Activated T-helper 17 cell treated with anti-CD3 and anti-CD28 coated beads, Interleukin-2, amount 50 U/mL, for 72 hours (primary cell): ENCODE data around the gene SMIM10L2A. TPM values are rescaled to one million over a fixed set of nuclear protein-coding genes. Genes with fewer than 3 reads are reported as not detected.

ENCODE experiments used
- ATAC-seq: fragments of 150-1000 bp; cut with Tn5 transposase; replicated peaks from 2 replicates; pipeline ENCODE4 v1.10.0; 2021; ENCODE audit warnings: mild to moderate bottlenecking, moderate library complexity
- H3K27ac Mint-ChIP-seq: one replicate; pipeline ENCODE4 v1.8.0; 2022; ENCODE audit warnings: mixed read lengths
- H3K27me3 Mint-ChIP-seq: one replicate; pipeline ENCODE4 v1.8.0; 2022; ENCODE audit warnings: mixed read lengths
- H3K36me3 Mint-ChIP-seq: one replicate; pipeline ENCODE4 v1.8.0; 2022; ENCODE audit warnings: low read depth, mild to moderate bottlenecking, mixed read lengths
- H3K4me1 Mint-ChIP-seq: one replicate; pipeline ENCODE4 v1.8.0; 2022; ENCODE audit warnings: mixed read lengths
- H3K4me3 Mint-ChIP-seq: one replicate; pipeline ENCODE4 v1.8.0; 2022; ENCODE audit warnings: mild to moderate bottlenecking, mixed read lengths
- H3K9me3 Mint-ChIP-seq: one replicate; pipeline ENCODE4 v1.8.0; 2022; ENCODE audit warnings: mixed read lengths
- total RNA-seq, 2 donors: library from RNA; stranded (reverse); gene quantifications; one replicate each; pipeline ENCODE4 v1.2.3, GENCODE V29; 2022

The SMIM10L2A gene
- total RNA-seq: under 1 TPM; 0.06 to 0.82 TPM

DNA sequence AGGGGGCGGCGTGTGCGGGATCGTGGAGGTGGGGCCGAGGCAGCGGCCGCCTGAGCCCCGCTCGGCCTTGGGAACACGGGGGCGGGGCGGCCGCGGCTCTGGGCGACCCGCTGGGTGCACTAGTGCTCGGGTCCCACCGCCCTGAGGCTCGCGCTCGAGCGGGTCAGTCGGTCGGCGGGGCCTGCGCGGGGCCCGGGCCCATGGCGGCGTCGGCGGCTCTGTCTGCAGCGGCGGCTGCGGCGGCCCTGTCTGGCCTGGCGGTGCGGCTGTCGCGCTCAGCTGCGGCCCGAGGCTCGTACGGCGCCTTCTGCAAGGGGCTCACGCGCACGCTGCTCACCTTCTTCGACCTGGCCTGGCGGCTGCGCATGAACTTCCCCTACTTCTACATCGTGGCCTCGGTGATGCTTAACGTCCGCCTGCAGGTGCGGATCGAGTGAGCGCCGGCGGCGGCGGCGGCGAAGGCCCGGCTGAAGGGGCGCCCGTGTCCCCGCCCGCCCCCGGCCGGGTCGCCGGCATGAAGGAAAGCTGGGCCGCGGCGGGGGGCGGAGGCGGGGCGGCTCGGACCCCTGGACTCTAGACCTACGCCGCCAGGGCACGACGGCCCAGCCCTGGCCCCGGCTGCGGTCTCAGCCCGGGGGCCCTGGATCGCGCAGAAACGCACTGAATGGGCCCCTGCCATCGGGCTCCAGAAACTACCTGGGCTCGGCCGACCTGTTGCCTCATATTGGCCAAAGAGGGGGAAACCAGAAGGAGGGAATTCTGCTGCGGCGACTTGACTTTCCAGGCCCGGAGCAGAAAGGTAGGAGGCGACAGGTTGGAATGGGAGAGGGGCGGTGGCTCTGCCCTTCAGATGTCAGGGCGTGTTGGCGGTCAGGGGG, at the start of gene SMIM10L2A:
Gene SMIM10L2A, plus strand, starts transcription at position 13 of the 878 bp plus-strand sequence. Its CDS starts 188 bp downstream, at position 201.
- Mint-ChIP-seq H3K4me1 (peaks cover 3% of the 10 kb centered on the region), H3K27ac (no peak within 1 kb of the TSS), H3K4me3 (peak within 1 kb of the TSS; percentile 72), H3K36me3 (no peaks in the 10 kb centered on the region), H3K27me3 (no peaks in the 10 kb centered on the region), H3K9me3 (no peaks in the 10 kb centered on the region)
- peak; percentile 73 for ATAC-seq

DNA sequence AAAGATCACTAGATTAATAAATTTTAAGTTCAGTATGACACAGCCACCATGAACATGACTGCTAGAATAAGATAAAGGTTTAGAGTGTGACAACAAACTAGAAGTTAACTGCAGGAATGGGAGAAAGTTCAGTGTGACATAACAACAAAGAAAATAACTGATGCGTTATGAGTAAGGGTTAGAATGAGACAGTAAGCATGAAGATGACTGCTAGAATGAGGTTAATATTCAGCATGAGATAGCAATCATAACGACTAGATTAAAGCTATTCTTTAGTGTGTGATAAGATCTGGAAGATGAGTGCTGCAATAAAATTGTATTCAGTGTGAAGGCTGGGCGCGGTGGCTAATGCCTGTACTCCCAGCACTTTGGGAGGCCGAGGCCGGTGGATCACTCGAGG, 48.4 kb upstream of the SMIM10L2A start:
- no peaks in the 10 kb centered on the region for H3K9me3 Mint-ChIP-seq
- no peak for ATAC-seq
- H3K4me1 Mint-ChIP-seq: no peaks in the 10 kb centered on the region
- no peaks in the 10 kb centered on the region for H3K27me3 Mint-ChIP-seq
- H3K36me3 Mint-ChIP-seq: no peaks in the 10 kb centered on the region
- H3K27ac Mint-ChIP-seq: no peak overlapping the region
- H3K4me3 Mint-ChIP-seq: no peak overlapping the region

DNA sequence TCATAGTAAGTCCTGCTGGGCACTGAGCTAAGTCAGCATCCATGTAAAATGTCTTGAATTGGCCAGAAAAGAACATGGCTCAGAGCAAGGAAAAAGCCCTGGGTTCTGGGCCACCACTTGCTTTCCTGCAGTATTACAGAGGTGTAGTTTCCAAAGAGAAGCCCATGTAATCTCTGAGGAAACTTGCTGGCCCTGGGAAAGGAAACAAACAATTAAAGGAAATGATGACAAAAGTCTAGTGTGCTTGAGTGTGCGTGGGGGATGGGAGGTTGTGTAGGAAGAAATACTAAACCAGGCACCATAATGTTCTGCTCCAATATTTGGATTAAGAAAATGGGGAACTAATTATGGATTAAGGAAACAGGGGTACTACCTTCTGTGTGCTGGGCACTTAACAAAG, 39.5 kb upstream of the SMIM10L2A start:
- H3K4me1 Mint-ChIP-seq: peaks cover 22% of the 10 kb centered on the region
- ATAC-seq: no peak
- no peaks in the 10 kb centered on the region for H3K36me3 Mint-ChIP-seq
- no peak overlapping the region for H3K27ac Mint-ChIP-seq
- H3K9me3 Mint-ChIP-seq: no peaks in the 10 kb centered on the region
- H3K27me3 Mint-ChIP-seq: no peaks in the 10 kb centered on the region
- H3K4me3 Mint-ChIP-seq: peak overlapping the region; percentile 73

DNA sequence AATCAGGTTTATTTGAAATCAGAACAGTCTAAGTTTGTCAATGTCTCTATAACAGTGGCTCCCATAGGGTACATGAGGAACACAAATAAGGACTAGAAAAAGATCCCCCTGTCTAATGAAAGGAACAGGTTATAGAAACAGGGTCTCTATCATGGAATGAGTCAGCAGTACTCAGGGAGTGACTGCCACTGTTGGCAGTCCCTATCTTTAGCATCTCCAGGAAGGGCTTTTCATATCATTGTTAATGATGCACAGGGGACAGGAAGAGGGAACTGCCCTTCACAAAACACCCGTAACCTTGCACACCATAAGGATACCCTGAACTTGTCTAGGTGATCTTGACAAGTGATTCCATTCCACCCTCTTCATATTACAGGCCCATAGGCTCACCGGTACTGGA, 38.5 kb upstream of the SMIM10L2A start:
- H3K36me3 Mint-ChIP-seq: no peaks in the 10 kb centered on the region
- ATAC-seq: peak; percentile 17
- H3K4me3 Mint-ChIP-seq: peak overlapping the region; percentile 73

DNA sequence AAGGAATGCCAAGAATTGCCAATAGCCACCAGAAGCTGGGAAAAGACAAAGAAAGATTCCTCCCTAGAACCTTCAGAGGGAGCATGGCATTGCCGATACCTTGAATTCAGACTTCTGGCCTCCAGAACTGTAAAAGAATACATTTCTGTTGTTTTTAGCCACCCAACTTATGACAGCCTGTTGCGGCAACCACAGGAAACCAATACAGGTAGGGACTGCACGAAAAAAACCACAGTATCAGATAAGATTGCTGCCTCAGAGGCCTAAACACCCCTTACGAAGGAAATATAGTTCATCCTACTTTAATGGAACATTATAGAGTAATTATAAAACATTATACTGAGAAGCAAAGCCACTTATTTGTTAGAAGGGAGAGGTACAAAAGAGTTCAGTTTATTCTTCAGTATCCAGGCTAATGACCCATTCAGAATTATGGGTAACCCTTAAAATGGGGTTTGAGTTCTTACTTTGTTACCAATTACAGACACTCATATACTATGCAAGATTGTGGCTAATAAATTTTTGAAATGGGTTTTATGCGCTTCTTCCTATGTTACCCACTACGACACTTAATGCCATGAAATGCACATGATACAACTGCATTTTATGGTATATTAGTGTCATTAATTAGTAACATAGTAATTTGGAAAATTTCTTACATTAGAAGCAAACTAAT, 37.4 kb upstream of the SMIM10L2A start:
- peak overlapping the region; percentile 73 for H3K4me3 Mint-ChIP-seq
- ATAC-seq: peak; percentile 92
- H3K27ac Mint-ChIP-seq: peak overlapping the region; percentile 61
- no peaks in the 10 kb centered on the region for H3K36me3 Mint-ChIP-seq
- no peaks in the 10 kb centered on the region for H3K9me3 Mint-ChIP-seq
- H3K27me3 Mint-ChIP-seq: no peaks in the 10 kb centered on the region
- peaks cover 22% of the 10 kb centered on the region for H3K4me1 Mint-ChIP-seq

More for the DNA sequence above, 38.5 kb upstream of the SMIM10L2A start:
- Mint-ChIP-seq H3K9me3 (no peaks in the 10 kb centered on the region), H3K4me1 (peaks cover 22% of the 10 kb centered on the region), H3K27ac (no peak overlapping the region), H3K27me3 (no peaks in the 10 kb centered on the region)

DNA sequence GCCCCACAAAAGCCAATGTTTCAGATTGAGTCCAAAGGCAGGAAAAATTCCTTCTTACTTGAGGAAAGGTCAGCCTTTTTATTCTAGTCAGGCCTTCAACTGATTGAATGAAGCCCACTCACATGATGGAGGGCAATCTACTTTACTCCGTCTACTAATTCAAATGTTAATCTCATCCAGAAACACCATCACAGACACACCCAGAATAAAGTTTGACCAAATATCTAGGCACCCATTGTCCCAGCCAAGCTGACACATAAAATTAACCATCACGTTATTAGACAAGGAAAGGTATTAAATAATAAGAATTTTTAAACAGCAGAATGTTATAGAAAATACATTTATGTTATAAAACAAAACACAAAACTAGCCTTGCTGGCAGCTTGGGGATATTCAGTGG, 32.9 kb upstream of the SMIM10L2A start:
- ATAC-seq: no peak
- no peak overlapping the region for H3K4me3 Mint-ChIP-seq
- no peak overlapping the region for H3K27ac Mint-ChIP-seq
- H3K36me3 Mint-ChIP-seq: no peaks in the 10 kb centered on the region
- H3K4me1 Mint-ChIP-seq: peaks cover 11% of the 10 kb centered on the region
- H3K27me3 Mint-ChIP-seq: no peaks in the 10 kb centered on the region
- H3K9me3 Mint-ChIP-seq: no peaks in the 10 kb centered on the region

DNA sequence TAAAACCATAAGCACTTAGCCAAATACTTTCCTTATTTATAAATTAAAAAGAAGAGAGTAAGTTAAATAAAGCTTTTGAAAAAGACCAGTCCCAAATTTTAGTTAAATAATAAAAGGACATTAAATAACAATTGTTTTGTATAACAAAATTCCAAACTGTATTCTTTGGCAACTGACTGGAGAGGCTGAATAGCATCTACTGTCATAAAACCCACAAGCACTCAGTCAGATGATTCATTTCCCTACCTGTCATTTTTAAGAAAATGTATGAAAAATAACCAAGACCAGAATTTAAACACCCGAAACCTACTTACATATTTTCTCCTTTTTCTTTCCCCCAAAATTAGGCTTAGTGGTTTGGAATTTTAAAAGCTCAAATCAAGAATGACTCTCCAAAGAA, 32.5 kb upstream of the SMIM10L2A start:
- peaks cover 8% of the 10 kb centered on the region for H3K4me1 Mint-ChIP-seq
- H3K27ac Mint-ChIP-seq: peak overlapping the region; percentile 42
- H3K9me3 Mint-ChIP-seq: no peaks in the 10 kb centered on the region
- ATAC-seq: peak; percentile 80
- no peaks in the 10 kb centered on the region for H3K27me3 Mint-ChIP-seq
- peak overlapping the region; percentile 45 for H3K4me3 Mint-ChIP-seq
- H3K36me3 Mint-ChIP-seq: no peaks in the 10 kb centered on the region

DNA sequence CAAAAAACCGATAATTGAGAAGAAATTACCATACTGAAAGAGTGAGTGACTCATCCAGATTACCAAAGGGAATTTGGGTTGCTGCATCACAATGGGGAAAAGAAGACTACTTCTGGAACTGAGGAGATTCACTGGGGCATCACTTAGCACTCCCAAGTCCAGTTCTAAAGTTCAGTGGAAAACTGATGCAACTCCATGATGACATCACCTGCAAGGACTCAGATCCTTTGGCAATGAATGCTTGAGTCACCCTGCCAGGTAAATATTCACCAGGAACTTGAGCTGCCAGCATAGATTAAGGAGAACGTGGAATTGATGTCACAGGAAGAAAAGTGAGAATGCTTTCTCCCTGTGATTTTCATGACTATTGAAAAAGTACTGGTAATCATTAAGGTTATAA, 32.0 kb upstream of the SMIM10L2A start:
- Mint-ChIP-seq H3K4me3 (peak overlapping the region; percentile 45), H3K36me3 (no peaks in the 10 kb centered on the region), H3K9me3 (no peaks in the 10 kb centered on the region), H3K27me3 (no peaks in the 10 kb centered on the region), H3K4me1 (peaks cover 8% of the 10 kb centered on the region), H3K27ac (peak overlapping the region; percentile 42)
- peak; percentile 80 for ATAC-seq

DNA sequence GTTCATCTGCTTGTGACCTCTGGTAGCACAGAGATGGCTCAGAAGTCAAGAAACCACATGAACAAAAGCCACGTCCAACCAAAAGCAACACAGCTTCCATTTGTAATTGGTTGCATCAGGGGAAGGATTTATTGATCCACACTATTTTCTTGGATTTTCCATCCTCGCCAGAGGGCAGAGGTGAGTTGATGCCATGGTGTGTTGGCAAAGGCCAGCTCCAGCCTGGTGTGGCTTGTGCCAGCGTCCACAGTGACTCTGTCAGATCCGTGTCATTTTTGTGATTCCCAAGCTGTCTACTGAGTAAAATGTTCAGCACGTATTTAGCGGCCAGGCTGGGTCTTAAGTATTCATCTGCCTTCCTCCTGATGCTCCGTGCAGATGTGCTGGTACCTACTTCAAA, 30.0 kb upstream of the SMIM10L2A start:
- no peaks in the 10 kb centered on the region for H3K27me3 Mint-ChIP-seq
- peaks cover 8% of the 10 kb centered on the region for H3K4me1 Mint-ChIP-seq
- ATAC-seq: no peak

DNA sequence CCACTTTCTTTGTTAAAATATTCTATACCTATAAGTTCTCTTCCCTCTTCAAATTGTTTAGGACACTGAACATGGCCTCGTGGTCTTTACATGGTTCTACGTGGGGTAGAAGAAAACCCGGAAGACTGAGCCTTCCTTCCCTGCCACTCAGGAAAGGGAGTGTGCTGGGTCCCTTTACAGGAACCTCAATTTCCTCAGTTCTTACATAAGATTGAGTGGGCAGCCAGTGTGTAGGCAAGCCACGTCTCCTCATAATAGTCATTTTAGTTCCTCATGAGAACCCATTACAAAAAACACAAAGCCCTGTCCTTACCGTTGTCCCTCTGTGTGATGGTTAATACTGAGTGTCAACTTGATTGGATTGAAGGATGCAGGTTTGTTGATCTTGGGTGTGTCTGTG, 28.7 kb upstream of the SMIM10L2A start:
- Mint-ChIP-seq H3K27me3 (no peaks in the 10 kb centered on the region), H3K9me3 (no peaks in the 10 kb centered on the region), H3K4me1 (peaks cover 8% of the 10 kb centered on the region), H3K27ac (no peak overlapping the region), H3K4me3 (no peak overlapping the region), H3K36me3 (no peaks in the 10 kb centered on the region)
- no peak for ATAC-seq

More for the DNA sequence above, 30.0 kb upstream of the SMIM10L2A start:
- Mint-ChIP-seq H3K36me3 (no peaks in the 10 kb centered on the region), H3K4me3 (no peak overlapping the region), H3K27ac (no peak overlapping the region), H3K9me3 (no peaks in the 10 kb centered on the region)

DNA sequence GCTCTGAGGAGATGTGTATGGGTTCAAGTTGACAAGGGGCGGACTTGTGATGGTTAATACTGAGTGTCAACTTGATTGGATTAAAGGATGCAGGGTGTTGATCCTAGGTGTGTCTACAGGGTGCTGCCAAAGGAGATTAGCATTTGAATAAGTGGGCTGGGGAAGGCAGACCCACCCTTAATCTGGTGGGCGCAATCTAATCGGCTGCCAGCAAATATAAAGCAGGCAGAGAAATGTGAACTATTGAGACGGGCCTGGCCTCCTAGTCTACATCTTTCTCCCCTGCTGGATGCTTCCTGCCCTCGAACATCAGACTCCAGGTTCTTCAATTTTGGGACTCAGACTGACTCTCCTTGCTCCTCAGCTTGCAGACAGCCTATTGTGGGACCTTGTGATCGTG, 26.7 kb upstream of the SMIM10L2A start:
- no peak overlapping the region for H3K27ac Mint-ChIP-seq
- H3K36me3 Mint-ChIP-seq: no peaks in the 10 kb centered on the region
- H3K27me3 Mint-ChIP-seq: no peaks in the 10 kb centered on the region
- H3K4me3 Mint-ChIP-seq: no peak overlapping the region
- H3K4me1 Mint-ChIP-seq: peaks cover under 1% of the 10 kb centered on the region
- H3K9me3 Mint-ChIP-seq: no peaks in the 10 kb centered on the region
- ATAC-seq: no peak

DNA sequence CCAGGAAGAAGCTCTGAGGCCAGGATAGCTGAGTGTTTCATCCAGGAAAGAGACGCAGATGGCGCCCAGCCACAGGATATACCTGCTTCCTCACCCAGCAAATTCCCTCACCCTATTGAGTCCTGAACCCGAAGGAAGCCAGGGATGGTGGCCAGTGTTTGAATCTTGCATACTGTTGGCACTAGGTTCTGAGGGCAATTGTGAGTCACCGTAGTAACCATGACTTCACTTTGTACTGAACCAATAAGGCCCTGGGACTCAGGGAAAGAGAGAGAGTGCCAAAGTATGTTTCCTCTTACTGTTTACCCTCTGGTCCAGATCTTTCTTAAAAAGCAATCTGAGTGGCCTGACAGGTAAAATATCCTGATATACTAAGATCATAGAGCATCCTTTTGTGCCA, 25.6 kb upstream of the SMIM10L2A start:
- Mint-ChIP-seq H3K4me3 (no peak overlapping the region), H3K27ac (no peak overlapping the region), H3K27me3 (no peaks in the 10 kb centered on the region), H3K36me3 (no peaks in the 10 kb centered on the region), H3K9me3 (no peaks in the 10 kb centered on the region), H3K4me1 (no peaks in the 10 kb centered on the region)
- peak; percentile 37 for ATAC-seq

DNA sequence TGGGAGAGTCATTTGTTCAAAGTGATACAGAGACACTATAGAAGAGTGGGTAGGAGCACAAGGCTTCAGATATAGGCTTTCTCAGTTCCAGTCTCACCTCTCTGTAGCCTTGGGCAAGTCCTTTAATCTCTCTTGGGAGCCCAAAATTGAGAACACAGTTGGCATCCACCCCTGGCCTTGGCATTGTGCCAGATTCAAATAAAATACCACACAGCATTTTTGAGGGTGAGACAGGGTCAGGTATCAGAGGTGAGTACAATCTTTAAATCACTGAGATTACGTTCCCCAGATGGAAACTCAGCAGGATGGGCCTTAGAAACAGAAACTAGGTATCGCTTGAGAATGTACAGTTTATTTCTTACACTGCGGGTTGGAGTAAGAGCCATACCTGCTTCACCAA, 25.2 kb upstream of the SMIM10L2A start:
- H3K27me3 Mint-ChIP-seq: no peaks in the 10 kb centered on the region
- no peaks in the 10 kb centered on the region for H3K4me1 Mint-ChIP-seq
- no peaks in the 10 kb centered on the region for H3K9me3 Mint-ChIP-seq
- no peak overlapping the region for H3K27ac Mint-ChIP-seq
- H3K4me3 Mint-ChIP-seq: no peak overlapping the region
- H3K36me3 Mint-ChIP-seq: no peaks in the 10 kb centered on the region
- no peak for ATAC-seq

DNA sequence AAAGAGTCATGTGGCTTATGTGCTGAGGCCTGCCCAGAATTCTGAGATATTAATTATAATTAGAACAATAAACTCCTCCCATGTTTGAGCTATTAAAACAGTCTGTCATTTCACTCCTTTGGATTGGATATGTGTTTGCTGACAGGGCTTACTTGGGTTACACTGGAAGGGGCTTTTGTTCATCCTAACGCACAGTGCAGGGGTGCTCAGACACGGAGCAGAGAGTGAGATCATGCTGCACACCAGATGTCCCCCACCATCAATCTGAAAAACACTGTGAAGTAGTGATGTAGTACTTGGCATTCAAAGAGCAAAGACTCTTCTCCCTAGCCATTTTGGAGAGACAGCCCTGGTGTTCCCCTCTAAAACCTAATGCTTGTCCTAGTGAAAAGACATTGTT, 24.1 kb upstream of the SMIM10L2A start:
- H3K27me3 Mint-ChIP-seq: no peaks in the 10 kb centered on the region
- H3K4me3 Mint-ChIP-seq: no peak overlapping the region
- peaks cover under 1% of the 10 kb centered on the region for H3K4me1 Mint-ChIP-seq
- no peak for ATAC-seq
- no peak overlapping the region for H3K27ac Mint-ChIP-seq
- no peaks in the 10 kb centered on the region for H3K36me3 Mint-ChIP-seq
- no peaks in the 10 kb centered on the region for H3K9me3 Mint-ChIP-seq

DNA sequence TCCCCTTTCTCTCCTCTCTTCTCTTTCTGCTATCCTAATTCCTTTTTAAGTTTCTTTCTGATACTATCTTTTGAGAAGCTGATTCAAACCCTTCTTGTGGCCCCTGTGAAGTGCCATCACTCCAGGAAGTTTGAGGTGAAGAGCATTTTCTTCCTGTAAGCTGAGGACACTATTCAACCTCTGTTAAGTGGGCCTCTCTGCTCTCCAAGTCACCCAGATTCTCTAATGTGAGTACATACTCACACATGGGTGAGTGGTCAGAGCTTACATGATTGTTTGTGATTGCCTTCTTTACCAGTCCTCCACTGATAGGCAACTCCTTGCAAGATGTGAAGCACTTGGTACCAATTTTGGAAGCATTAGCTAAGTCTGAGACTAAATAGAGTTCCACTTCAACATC, 18.4 kb upstream of the SMIM10L2A start:
- Mint-ChIP-seq H3K4me1 (peaks cover 9% of the 10 kb centered on the region), H3K36me3 (no peaks in the 10 kb centered on the region), H3K27ac (peak overlapping the region; percentile 74), H3K4me3 (peak overlapping the region; percentile 32), H3K9me3 (no peaks in the 10 kb centered on the region), H3K27me3 (no peaks in the 10 kb centered on the region)
- ATAC-seq: peak; percentile 23
